ENCODE measurements around the gene MAGI2.

The MAGI2 gene

DNA sequence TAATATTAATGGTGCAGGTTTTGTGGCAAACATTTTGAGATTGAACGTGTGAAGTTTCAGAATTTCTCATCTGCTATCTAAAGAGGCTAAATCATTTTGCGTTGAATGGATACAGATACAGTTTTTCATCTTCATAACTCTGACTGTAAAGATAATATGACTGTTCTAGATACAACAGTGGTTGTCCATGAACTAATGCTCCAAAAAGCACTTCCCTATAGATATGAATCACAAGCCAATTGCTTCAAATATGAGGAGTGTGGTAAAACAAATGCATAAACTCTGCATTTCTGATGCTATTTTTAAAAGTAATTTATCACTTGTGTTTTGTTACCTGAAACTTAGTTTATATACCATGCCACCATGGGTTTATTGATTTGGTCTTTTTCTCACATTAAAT lies 750.1 kb downstream of the MAGI2 start:
- DNase-seq, result no peak

DNA sequence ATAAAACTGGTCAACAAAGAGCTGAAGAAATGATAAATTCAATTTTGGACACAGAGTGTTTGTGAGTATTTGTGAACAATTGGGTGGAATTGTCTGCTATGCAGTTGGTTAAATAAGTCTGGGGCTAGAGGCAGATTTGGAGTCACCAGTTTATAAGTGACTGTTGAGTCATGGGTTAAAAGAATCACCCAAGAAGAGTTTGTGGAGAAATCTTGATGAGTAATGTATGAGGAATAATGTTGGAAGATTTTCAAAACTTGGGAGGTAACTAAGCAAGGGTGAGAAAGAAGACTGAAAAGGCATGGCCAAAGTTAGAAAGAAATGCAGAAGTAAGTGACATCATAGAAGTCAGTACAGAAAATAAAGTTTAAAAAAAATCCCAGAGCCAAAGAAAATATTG lies 750.7 kb downstream of the MAGI2 start:
- DNase-seq, result no peak

- DNase-seq, result no peak
Measured at GRCh38 chr7:78695826-78696225, 757.6 kb downstream of the MAGI2 start.

GRCh38 chr7:78691584-78691983 lies 761.9 kb downstream of the MAGI2 start:
- DNase-seq, result no peak

- DNase-seq, result no peak
Measured at GRCh38 chr7:78690174-78690573, 763.3 kb downstream of the MAGI2 start.

- DNase-seq, result no peak
Measured at GRCh38 chr7:78688376-78688775, 765.1 kb downstream of the MAGI2 start.

DNA sequence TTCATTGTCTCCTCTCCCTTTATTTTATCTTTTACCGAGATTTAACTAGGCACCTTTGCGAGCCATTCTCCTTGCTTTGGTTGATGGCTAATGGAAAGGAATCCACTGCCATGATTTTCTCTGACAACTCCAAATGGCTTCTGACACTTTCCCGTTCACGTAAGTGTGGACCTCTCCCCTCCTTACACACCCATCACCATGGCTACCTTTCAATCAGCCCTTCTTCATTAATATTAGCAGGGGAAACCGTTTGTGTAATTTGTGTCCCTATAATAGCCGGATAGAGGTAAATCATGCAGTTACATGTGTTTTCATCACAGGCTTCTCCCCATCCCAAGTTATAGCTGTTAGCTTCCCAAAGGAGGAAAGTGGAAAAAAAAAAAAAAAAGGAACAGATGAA lies 767.3 kb downstream of the MAGI2 start:
- DNase-seq, result no peak

DNA sequence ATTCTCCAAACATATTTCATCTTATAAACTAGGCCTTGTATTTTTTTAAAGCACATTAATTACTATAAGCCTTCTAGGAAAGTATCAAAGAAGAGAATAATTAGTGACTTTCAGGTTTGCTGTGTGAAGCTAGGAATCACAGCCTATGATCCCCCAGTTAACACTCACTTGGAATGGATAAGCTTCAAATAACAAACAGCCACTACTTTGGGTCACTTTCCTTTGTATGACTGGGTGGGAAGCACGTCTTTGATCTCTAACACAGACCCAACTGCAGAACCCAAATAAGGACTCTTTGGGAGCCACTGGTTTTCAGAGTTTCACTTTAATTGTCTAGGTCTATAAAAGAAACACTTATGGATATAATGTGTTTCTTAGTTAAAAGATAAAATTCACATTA lies 769.3 kb downstream of the MAGI2 start:
- DNase-seq, result no peak

GRCh38 chr7:78683566-78683965 lies 769.9 kb downstream of the MAGI2 start:
- no peak for DNase-seq

GRCh38 chr7:78679112-78679876 lies 774.2 kb downstream of the MAGI2 start:
- no peak for DNase-seq

- DNase-seq, result no peak
Measured at GRCh38 chr7:78677391-78677790, 776.1 kb downstream of the MAGI2 start.

- no peak for DNase-seq
Measured at GRCh38 chr7:78675511-78675910, 778.0 kb downstream of the MAGI2 start.

- DNase-seq, result no peak
Measured at GRCh38 chr7:78673272-78673671, 780.2 kb downstream of the MAGI2 start.

DNA sequence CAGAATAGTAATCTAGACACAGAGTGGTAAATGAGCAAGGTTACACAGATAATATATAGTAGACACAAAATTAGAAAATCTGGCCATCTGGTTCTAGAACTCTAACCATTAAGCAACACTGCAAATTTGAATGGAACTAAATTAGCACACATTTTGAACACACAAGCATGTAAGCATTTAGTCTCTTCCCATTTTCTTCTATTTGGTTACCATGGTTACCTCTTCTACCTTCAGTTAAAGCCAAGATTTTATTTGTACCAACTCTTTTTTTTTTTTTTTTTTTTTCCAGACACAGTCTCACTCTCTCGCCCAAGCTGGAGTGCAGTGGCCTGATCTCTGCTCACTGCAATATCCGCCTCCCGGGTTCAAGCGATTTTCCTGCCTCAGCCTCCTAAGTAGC lies 790.5 kb downstream of the MAGI2 start:
- no peak for DNase-seq

DNA sequence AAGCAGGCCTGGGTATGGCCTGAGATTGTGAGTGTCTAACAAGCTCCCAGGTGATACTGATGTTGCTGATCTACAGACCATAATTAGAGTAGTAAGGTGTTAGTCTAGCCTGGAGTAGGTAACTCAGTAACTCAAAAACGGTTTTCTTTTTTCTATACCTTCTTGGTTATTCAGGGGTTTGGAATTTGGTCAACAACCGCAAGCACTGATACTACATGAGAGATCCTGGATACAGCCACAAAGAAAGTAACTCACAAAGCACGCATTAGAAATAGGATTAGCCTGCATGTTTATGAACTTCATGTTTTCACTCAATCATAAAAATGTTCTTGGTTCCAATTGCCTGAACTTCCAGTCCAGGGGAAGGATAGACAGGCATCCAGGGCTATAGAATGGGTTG lies 803.5 kb downstream of the MAGI2 start:
- DNase-seq, result no peak

DNA sequence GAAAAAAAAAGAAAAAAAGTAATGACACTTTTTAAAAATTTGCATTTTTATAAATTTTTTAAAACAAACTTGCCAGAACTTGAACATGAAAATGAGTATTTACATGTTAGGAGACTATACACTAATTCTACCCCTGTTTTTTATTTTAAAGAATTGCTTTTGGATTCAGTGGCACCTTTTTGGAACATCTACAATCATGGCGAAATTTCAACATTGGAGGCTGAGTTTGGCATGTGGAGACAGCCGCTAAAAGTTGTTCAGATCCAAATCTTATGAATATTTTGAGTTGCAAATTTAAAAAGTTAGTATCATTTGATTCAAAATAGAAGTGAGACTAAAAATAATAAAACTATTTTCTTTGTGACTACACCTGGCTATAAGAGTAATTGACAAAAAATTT lies 804.2 kb downstream of the MAGI2 start:
- no peak for DNase-seq

DNA sequence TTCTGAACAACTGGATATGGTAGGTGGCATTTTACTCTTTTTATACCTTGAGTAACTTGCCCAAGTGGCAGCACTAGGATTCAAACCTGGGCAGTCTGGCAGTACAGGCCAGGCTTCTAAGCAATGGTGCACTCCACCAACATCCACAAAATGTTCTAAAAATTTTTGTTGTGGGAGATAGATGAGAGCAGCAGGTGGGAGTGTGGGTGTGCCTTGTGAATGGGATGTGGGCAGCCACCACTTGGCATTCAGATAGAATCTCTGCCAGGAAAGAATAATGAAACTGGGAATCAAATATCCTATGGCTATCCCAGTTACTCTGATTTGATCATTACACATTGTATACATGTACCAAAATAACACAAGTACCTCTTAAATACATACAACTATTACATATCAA lies 810.7 kb downstream of the MAGI2 start:
- no peak for DNase-seq

DNA sequence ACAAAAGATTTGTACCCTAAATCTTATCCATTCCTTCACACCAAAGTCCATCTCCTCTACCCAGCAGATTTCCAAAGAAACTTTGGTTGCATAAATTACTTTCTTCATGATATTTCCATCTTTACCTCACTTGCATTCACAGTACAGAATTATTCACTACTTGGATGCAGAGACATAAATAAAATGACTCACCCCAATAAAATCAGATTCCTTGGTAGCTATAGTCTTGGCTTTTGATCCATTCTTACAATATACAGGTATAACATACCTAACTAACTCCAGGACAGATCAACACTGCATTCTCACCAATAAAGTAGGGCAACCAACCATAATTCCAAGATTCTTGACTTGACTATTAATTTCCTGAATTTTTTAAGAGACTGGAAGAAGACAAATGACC lies 815.1 kb downstream of the MAGI2 start:
- no peak for DNase-seq

DNA sequence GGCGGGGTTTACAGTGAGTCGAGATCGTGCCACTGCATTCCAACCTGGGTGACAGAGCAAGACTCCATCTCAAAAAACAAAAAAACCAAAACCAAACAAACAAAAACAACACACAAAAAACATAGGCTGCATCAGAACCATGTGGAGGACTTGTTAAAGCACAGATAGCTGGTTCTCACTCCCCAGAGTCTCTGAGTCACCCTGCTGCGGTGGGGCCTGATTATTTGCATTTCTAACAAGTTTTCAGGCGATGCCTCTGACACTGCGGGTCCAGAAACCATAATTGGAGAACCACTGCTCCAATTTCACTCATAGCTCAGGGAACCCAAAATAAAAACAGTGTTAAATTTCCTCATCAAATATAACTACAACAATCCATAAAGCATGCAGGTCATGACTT lies 816.7 kb downstream of the MAGI2 start:
- DNase-seq, result no peak

- no peak for DNase-seq
Measured at GRCh38 chr7:78635026-78635793, 818.3 kb downstream of the MAGI2 start.

GRCh38 chr7:78634093-78634492 lies 819.4 kb downstream of the MAGI2 start:
- no peak for DNase-seq

GRCh38 chr7:78620920-78621319 lies 832.5 kb downstream of the MAGI2 start:
- DNase-seq, result peak; percentile 6

DNA sequence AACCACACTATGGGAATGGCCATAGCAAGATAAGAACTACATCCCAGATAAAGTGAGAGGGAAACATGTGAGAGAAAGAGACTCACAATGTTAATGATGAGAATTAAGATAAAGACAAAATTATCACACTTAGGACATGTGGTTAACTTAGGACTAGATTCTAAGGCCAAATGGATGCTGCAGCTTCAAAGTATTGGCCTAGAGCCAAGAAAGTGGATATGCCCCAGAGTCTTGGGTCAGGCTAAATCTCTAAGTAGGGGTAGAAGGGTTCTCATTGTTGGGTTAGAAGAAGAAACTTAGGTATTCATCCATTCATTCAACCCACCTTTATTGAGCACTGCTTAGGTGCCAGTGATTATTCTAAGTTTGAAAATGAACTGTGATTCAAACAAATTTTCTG lies 836.9 kb downstream of the MAGI2 start:
- DNase-seq, result no peak

- DNase-seq, result no peak
Measured at GRCh38 chr7:78609281-78609680, 844.2 kb downstream of the MAGI2 start.

- no peak for DNase-seq
Measured at GRCh38 chr7:78607099-78607498, 846.4 kb downstream of the MAGI2 start.

All from activated CD4-positive, alpha-beta T cell treated with anti-CD3 and anti-CD28 coated beads, Interleukin-2, Interleukin-6, amounts not matched to agents 100 ng/mL and 50 ng/mL, durations not matched to agents 16 hours and 8 hours (primary cell).